ENCODE data around the gene KPNA1. TPM values are rescaled to one million over a fixed set of nuclear protein-coding genes. Genes with fewer than 3 reads are reported as not detected.

The KPNA1 gene
- total and polyA plus RNA-seq, 4 donors = 35.5 to 58.2 (median 46.0) TPM

DNA sequence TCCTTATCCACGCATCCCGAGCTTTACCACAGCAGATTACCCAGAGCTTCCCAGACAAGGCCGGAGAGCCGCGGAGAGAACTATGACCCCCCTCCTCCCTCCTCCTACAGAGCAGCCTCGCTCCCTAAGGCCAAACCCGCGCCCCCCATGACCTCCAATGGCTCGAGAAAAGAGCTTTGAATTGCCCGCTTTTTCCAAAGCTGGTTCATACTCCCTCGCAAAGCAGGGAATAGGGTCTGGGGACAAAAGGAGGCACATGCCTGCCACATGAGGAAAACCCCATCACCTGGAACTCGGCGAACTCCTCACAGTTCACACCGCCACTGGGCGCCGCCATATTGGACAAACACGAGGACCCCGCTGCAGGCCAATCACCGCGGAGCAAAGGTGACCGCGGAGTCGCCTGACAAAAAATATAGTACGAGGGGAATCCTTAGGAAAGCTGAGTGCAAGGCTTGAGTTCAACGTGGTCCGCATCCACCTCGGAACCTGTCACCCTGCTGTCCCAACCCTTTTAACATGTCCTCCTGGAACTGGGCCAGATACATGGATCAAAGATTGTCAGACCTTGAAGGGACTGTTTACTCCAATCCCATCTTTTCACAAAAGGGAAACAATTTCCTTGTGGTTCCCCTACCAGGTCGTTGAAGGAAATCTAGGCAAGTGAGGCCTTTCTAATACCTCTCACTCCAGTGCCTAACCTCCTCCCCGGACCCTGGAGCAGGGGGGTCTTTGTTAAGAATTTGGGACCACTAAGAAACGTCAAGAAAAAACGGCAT, 131.7 kb downstream of the KPNA1 start, which contains the start of gene MIX23:
TSS of gene MIX23 (minus strand) at position 344 of the 779 bp plus-strand sequence. CDS start at position 337, 7 bp downstream.
- Histone ChIP-seq H3K27ac (ENCODE audit: low read depth, low read length) (peak within 1 kb of the TSS; percentile 82), H3K9me3 (ENCODE audit: control insufficient read depth, insufficient read depth, low read length) (no peaks in the 10 kb centered on the region), H3K27me3 (ENCODE audit: control insufficient read depth, insufficient read depth, low read length) (no peaks in the 10 kb centered on the region), H3K4me1 (ENCODE audit: control insufficient read depth, insufficient read depth, low read length) (no peaks in the 10 kb centered on the region), H3K4me3 (ENCODE audit: low read depth, low read length) (peak within 1 kb of the TSS; percentile 69), H3K36me3 (ENCODE audit: control insufficient read depth, insufficient read depth, low read length) (no peaks in the 10 kb centered on the region)
- 0% methylated on average over 22 of the region's 31 CpGs for WGBS (ENCODE audit: insufficient coverage)
- DNase-seq (ENCODE audit: low read depth in 4 of 6, low spot score in 6 of 6) = peak; percentile 77 to 98 (median 84)

DNA sequence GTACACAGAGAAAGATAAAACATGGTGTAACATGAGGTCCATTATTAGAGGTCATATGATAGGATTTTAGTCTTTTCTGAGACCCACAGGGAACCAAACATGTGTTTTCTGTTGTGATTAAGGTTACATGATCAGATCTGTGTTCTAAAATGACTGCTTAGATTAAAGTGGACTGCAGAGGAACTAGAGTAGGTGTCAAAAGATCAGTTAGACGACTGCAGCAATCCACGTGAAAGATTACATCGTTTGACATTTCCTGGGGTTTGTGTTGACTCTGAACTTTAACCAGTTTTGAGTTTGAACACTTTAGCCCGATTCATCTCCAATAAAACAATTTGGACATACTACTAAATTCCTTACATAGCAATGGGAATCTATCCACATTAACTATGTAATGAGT, 136.8 kb downstream of the KPNA1 start:
- no peak overlapping the region for H3K4me3 ChIP-seq (ENCODE audit: low read depth, low read length)
- no peaks in the 10 kb centered on the region for H3K4me1 ChIP-seq (ENCODE audit: control insufficient read depth, insufficient read depth, low read length)
- no peak for DNase-seq (ENCODE audit: low read depth in 4 of 6, low spot score in 6 of 6)
- H3K27ac ChIP-seq (ENCODE audit: low read depth, low read length) = no peak overlapping the region
- H3K27me3 ChIP-seq (ENCODE audit: control insufficient read depth, insufficient read depth, low read length) = no peaks in the 10 kb centered on the region
- no peaks in the 10 kb centered on the region for H3K9me3 ChIP-seq (ENCODE audit: control insufficient read depth, insufficient read depth, low read length)
- 80% methylated on average over 1 of the region's 4 CpGs for WGBS (ENCODE audit: insufficient coverage)
- no peaks in the 10 kb centered on the region for H3K36me3 ChIP-seq (ENCODE audit: control insufficient read depth, insufficient read depth, low read length)

DNA sequence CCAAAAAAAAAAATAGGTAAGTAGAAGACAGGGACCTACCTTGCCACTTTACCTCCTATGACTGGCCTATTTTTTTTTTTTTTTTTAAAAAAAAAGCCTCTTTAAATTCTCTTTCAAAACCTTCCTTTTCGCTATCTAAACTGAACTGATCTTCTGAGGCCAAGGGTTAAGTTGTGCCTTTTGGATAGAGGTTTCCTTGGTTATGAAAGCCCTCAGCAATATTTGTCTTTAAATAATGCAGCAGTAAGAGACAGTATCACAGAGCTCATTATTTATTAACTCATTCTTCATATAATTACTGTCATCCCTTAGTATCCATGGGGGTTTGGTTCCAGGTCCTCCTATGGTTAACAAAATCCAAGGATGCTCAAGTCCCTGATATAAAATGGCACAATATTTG, 140.7 kb downstream of the KPNA1 start:
- no peaks in the 10 kb centered on the region for H3K27me3 ChIP-seq (ENCODE audit: control insufficient read depth, insufficient read depth, low read length)
- no peaks in the 10 kb centered on the region for H3K9me3 ChIP-seq (ENCODE audit: control insufficient read depth, insufficient read depth, low read length)
- no peak for DNase-seq (ENCODE audit: low read depth in 4 of 6, low spot score in 6 of 6)
- no peaks in the 10 kb centered on the region for H3K4me1 ChIP-seq (ENCODE audit: control insufficient read depth, insufficient read depth, low read length)
- no peak overlapping the region for H3K4me3 ChIP-seq (ENCODE audit: low read depth, low read length)
- no peak overlapping the region for H3K27ac ChIP-seq (ENCODE audit: low read depth, low read length)
- H3K36me3 ChIP-seq (ENCODE audit: control insufficient read depth, insufficient read depth, low read length) = peaks cover 6% of the 10 kb centered on the region
- WGBS (ENCODE audit: insufficient coverage) = no CpG with 5 or more reads among the region's 1 CpG

Small RNA genes within 50 kb of the gene (small RNA-seq; reads per million reads assigned to genes)
- gene AC083798.1 (ENCODE audit: low replicate concordance) = not detected
- not detected for gene AC096861.1 (ENCODE audit: low replicate concordance)

Other genes with a start within 250 kb of the KPNA1 start
- 1 to 10 TPM in 1 of 2 donors, under 1 TPM in 1; 0.44 to 6.3 TPM for gene CSTA, start 189.7 kb downstream of the KPNA1 start, total RNA-seq
- not detected for gene CSTA, start 189.7 kb downstream of the KPNA1 start, polyA plus RNA-seq (ENCODE audit: insufficient read length in 2 of 2)
- 10 to 100 TPM; 19.3 to 35.4 TPM for gene MIX23, start 131.7 kb downstream of the KPNA1 start, total RNA-seq
- 10 to 100 TPM; 28.3 to 28.7 TPM for gene MIX23, start 131.7 kb downstream of the KPNA1 start, polyA plus RNA-seq (ENCODE audit: insufficient read length in 2 of 2)
- gene FAM162A, start 130.8 kb downstream of the KPNA1 start, total RNA-seq = 10 to 100 TPM; 22.2 to 52.3 TPM
- gene FAM162A, start 130.8 kb downstream of the KPNA1 start, polyA plus RNA-seq (ENCODE audit: insufficient read length in 2 of 2) = 10 to 100 TPM; 39.3 to 41.2 TPM
- 10 to 100 TPM in 1 of 2 donors, 1 to 10 TPM in 1; 6.2 to 11.1 TPM for gene WDR5B, start 98.9 kb downstream of the KPNA1 start, total RNA-seq
- gene WDR5B, start 98.9 kb downstream of the KPNA1 start, polyA plus RNA-seq (ENCODE audit: insufficient read length in 2 of 2) = 1 to 10 TPM; 5.6 to 7.5 TPM
- gene PARP9, start 49.4 kb upstream of the KPNA1 start, total RNA-seq = 10 to 100 TPM; 17.0 to 19.8 TPM
- 10 to 100 TPM; 13.1 to 14.1 TPM for gene PARP9, start 49.4 kb upstream of the KPNA1 start, polyA plus RNA-seq (ENCODE audit: insufficient read length in 2 of 2)
- 10 to 100 TPM; 12.8 to 13.4 TPM for gene DTX3L, start 49.4 kb upstream of the KPNA1 start, total RNA-seq
- gene DTX3L, start 49.4 kb upstream of the KPNA1 start, polyA plus RNA-seq (ENCODE audit: insufficient read length in 2 of 2) = 1 to 10 TPM; 6.8 to 8.5 TPM
- gene PARP15, start 62.7 kb upstream of the KPNA1 start, total RNA-seq = under 1 TPM; 0.55 to 0.79 TPM
- gene PARP15, start 62.7 kb upstream of the KPNA1 start, polyA plus RNA-seq (ENCODE audit: insufficient read length in 2 of 2) = under 1 TPM; 0.44 to 0.49 TPM
- gene PARP14, start 165.9 kb upstream of the KPNA1 start, total RNA-seq = 10 to 100 TPM; 35.2 to 40.3 TPM
- 10 to 100 TPM; 13.9 to 14.1 TPM for gene PARP14, start 165.9 kb upstream of the KPNA1 start, polyA plus RNA-seq (ENCODE audit: insufficient read length in 2 of 2)